Adrenal gland (tissue), 12 donors: ENCODE results near the gene MIEF1. TPM values are rescaled to one million over a fixed set of nuclear protein-coding genes. Genes with fewer than 3 reads are reported as not detected.

ENCODE experiments used
- DNase-seq, 7 donors: peaks; one replicate each; pipeline ENCODE4 v3.0.0-alpha.2; 2019 to 2020
- H3K27ac ChIP-seq, 5 donors: fragments of 200-600 bp; sonication (generic) in 4 of 5; 1 replicate in 3 of 5; 2 replicates in 2 of 5; pipeline versions ENCODE4 v1.5.1 to v1.8.0; 2016 to 2020; ENCODE audit warnings: mild to moderate bottlenecking in 1 of 5
- H3K27me3 ChIP-seq: fragments of 200-600 bp; 2 replicates; pipeline ENCODE4 v1.8.0; 2021
- H3K36me3 ChIP-seq, 2 donors: fragments of 200-600 bp; replicated peaks in 1 of 2; 1 replicate in 1 of 2; 2 replicates in 1 of 2; pipeline versions ENCODE4 v1.5.1 to v1.8.0; 2018 to 2022
- H3K4me1 ChIP-seq, 2 donors: fragments of 200-600 bp; replicated peaks in 1 of 2; 1 replicate in 1 of 2; 2 replicates in 1 of 2; pipeline versions ENCODE4 v1.5.1 to v1.8.0; 2018 to 2021
- H3K4me3 ChIP-seq, 4 donors: fragments of 200-600 bp; sonication (generic) in 3 of 4; one replicate each; pipeline ENCODE4 v1.5.1; 2016 to 2018
- H3K9me3 ChIP-seq, 3 donors: fragments of 200-600 bp; sonication (generic) in 1 of 3; replicated peaks in 1 of 3; 1 replicate in 2 of 3; 2 replicates in 1 of 3; pipeline versions ENCODE4 v1.5.1 to v1.8.0; 2016 to 2021
- CTCF ChIP-seq, 6 experiments: fragments of 450-650 bp in 4 of 6; fragments of 200-600 bp in 2 of 6; sonication (generic) in 1 of 6; IDR thresholded peaks; 1 replicate in 5 of 6; 2 replicates in 1 of 6; pipeline versions ENCODE4 v1.5.1 to v1.8.0; 2016 to 2021; ENCODE audit warnings: antibody characterized with exemption in 6 of 6, mild to moderate bottlenecking in 2 of 6, moderate library complexity in 1 of 6
- POLR2A ChIP-seq, 2 donors: fragments of 450-650 bp; IDR thresholded peaks; one replicate each; pipeline ENCODE4 v1.6.1; 2017; ENCODE audit warnings: antibody characterized with exemption in 2 of 2, mild to moderate bottlenecking in 2 of 2, moderate library complexity in 1 of 2
- WGBS, 4 donors: extraction: QIAGEN DNeasy Blood & Tissue Kit in 2 of 4; methylation state at CpG; one replicate each; pipeline versions ENCODE4 v1.1.5 to v1.1.7; 2013 to 2017; 5-methylcytosine and 5-hydroxymethylcytosine counted together
- intact Hi-C, 2 donors: fragments of 100-400 bp; cut with DNase I; formaldehyde crosslinking; loops; one replicate each; pipeline versions ENCODE4 v1.14.1 to v1.15.0; 2022 to 2023
- polyA plus RNA-seq, 3 donors: library from polyadenylated mRNA; stranded (reverse); fragments of 200-250 nt in 2 of 3; fragments of 350-450 nt in 1 of 3; fragmentation: Illumina TruSeq in 1 of 3; extraction: RNeasy Lipid Tissue Mini Kit (QIAGEN cat#74804) in 1 of 3; gene quantifications; one replicate each; pipeline ENCODE4 v1.2.3, GENCODE V29; 2013 to 2014
- total RNA-seq, 9 donors: library from RNA; depleted of rRNA in 4 of 9; stranded (reverse); fragments of >200 nt in 4 of 9; fragments of 120-200 nt in 1 of 9; fragmentation: NEBNext Ultra II Directional in 1 of 9; extraction: Animal tissue kit (Norgen Biotek cat#: 25700) in 1 of 9; gene quantifications; one replicate each; pipeline versions ENCODE4 v1.1.0 to v1.2.4, GENCODE V29; 2013 to 2023
- donor health status: healthy with polysubstance abuse.
- donor health status: Bipolar disorder and iron deficiency.
- donor health status: DM: yes; HTN: yes; CAD: no.
- donor health status: DM: no; HTN: no; CAD: no.
- donor health status: DM: no; HTN: no; CAD: no.
- donor health status: DM: yes; HTN: yes; CAD: no.

The MIEF1 gene
- total and polyA plus RNA-seq, 12 donors, result 5.1 to 44.2 (median 26.7) TPM

GRCh38 chr22:39536711-39537110 is 34.6 kb downstream of the MIEF1 start:
- no peak for DNase-seq
- intact Hi-C loops, result loop anchor here (2.0 to 10.0 kb wide), 3 partner anchors 486 to 808 kb away; partner anchors contain the start of gene ADSL (in 1 of the 2)
- 69 to 80% (median 69%) methylated on average over 1 to 8 of the region's 8 CpGs for WGBS, 4 donors
- Histone ChIP-seq H3K4me1 (peaks cover 2 to 12% of the 10 kb centered on the region in 2 donors), H3K36me3 (no peaks in the 10 kb centered on the region), H3K4me3 (no peak overlapping the region), H3K9me3 (no peaks in the 10 kb centered on the region), H3K27me3 (no peaks in the 10 kb centered on the region), H3K27ac (no peak overlapping the region)
- TF ChIP-seq CTCF (IDR thresholded peaks at IDR 0.05) (no peak), POLR2A (IDR thresholded peaks at IDR 0.05) (no peak)

- intact Hi-C loops, result loop anchor here (2.0 to 10.0 kb wide), 3 partner anchors 485 to 807 kb away; partner anchors contain the start of gene ADSL (in 1 of the 2)
- TF ChIP-seq CTCF (IDR thresholded peaks at IDR 0.05), result no peak
- no peak for TF ChIP-seq POLR2A (IDR thresholded peaks at IDR 0.05)
- peaks cover 0 to 8% of the 10 kb centered on the region in 2 donors for H3K4me1 ChIP-seq
- 39 to 59% (median 51%) methylated on average over 2 of the region's 2 CpGs for WGBS, 4 donors
- no peak overlapping the region for H3K27ac ChIP-seq
- H3K4me3 ChIP-seq, result no peak overlapping the region
- no peaks in the 10 kb centered on the region for H3K27me3 ChIP-seq
- no peaks in the 10 kb centered on the region for H3K9me3 ChIP-seq
- H3K36me3 ChIP-seq, result no peaks in the 10 kb centered on the region
- no peak for DNase-seq
Measured at GRCh38 chr22:39537975-39538374, 35.9 kb downstream of the MIEF1 start.

GRCh38 chr22:39543095-39543494 is 41.0 kb downstream of the MIEF1 start:
- 15 to 20% (median 18%) methylated on average over 11 of the region's 11 CpGs for WGBS, 4 donors
- Histone ChIP-seq H3K4me3 (no peak overlapping the region), H3K27me3 (peaks cover 3% of the 10 kb centered on the region), H3K27ac (no peak overlapping the region), H3K9me3 (no peaks in the 10 kb centered on the region), H3K36me3 (no peaks in the 10 kb centered on the region), H3K4me1 (no peaks in the 10 kb centered on the region)
- intact Hi-C loops, result no loop called here
- DNase-seq, result no peak
- peak in 2 of 6 experiments; percentile 14 to 19 for TF ChIP-seq CTCF (IDR thresholded peaks at IDR 0.05)
- no peak for TF ChIP-seq POLR2A (IDR thresholded peaks at IDR 0.05)

GRCh38 chr22:39545386-39546365 is 43.6 kb downstream of the MIEF1 start:
- TF ChIP-seq POLR2A (IDR thresholded peaks at IDR 0.05) (no peak), CTCF (IDR thresholded peaks at IDR 0.05) (no peak)
- WGBS, 4 donors, result 19 to 33% (median 23%) methylated on average over 32 to 39 of the region's 39 CpGs
- Histone ChIP-seq H3K4me3 (no peak overlapping the region), H3K27me3 (peaks cover 3% of the 10 kb centered on the region), H3K36me3 (no peaks in the 10 kb centered on the region), H3K9me3 (no peaks in the 10 kb centered on the region), H3K27ac (no peak overlapping the region), H3K4me1 (no peaks in the 10 kb centered on the region)
- intact Hi-C loops, result no loop called here
- DNase-seq, result peak in 4 of 7 donors; percentile 61 to 66 (median 62)
